OCI-LY3 (cell line): ENCODE data around the gene SPSB3.

ENCODE experiments used
- H2AFZ ChIP-seq: fragments of 200-600, 300-600 bp; shearing (Covaris generic); 2 replicates; pipeline ENCODE4 v1.6.0; 2014; ENCODE audit warnings: antibody characterized with exemption, low read depth, low read length
- H3K27ac ChIP-seq: fragments of 200-600, 300-600 bp; sonication (generic); 2 replicates; pipeline ENCODE4 v1.5.1; 2014; ENCODE audit warnings: mild to moderate bottlenecking, low read length, moderate library complexity, mixed read lengths
- H3K27me3 ChIP-seq: fragments of 200-600, 300-600 bp; sonication (generic); 2 replicates; pipeline ENCODE4 v1.6.1; 2014; ENCODE audit warnings: low read depth, low read length, mixed read lengths
- H3K36me3 ChIP-seq: fragments of 200-600, 300-600 bp; sonication (generic); replicated peaks from 2 replicates; pipeline ENCODE3; 2014; ENCODE audit warnings: low read depth, low read length, mixed read lengths
- H3K4me1 ChIP-seq: fragments of 300-600, 200-600 bp; sonication (generic); 2 replicates; pipeline ENCODE4 v1.6.1; 2014; ENCODE audit warnings: low read length, mixed read lengths
- H3K4me2 ChIP-seq: fragments of 200-600, 300-600 bp; sonication (generic); 2 replicates; pipeline ENCODE4 v1.6.1; 2014; ENCODE audit warnings: low read length, mixed read lengths
- H3K4me3 ChIP-seq: fragments of 300-600, 200-600 bp; sonication (generic); 2 replicates; pipeline ENCODE4 v1.5.1; 2014; ENCODE audit warnings: antibody characterized with exemption, mild to moderate bottlenecking, low read length, moderate library complexity
- H3K79me2 ChIP-seq: fragments of 300-600, 200-600 bp; shearing (Covaris generic); 2 replicates; pipeline ENCODE4 v1.6.1; 2014; ENCODE audit warnings: mild to moderate bottlenecking, low read length, mixed read lengths
- H3K9ac ChIP-seq: fragments of 300-600, 200-600 bp; shearing (Covaris generic); 2 replicates; pipeline ENCODE4 v1.6.0; 2014; ENCODE audit warnings: mild to moderate bottlenecking, low read length, moderate library complexity
- H3K9me3 ChIP-seq: fragments of 200-600, 300-600 bp; shearing (Covaris generic); 2 replicates; pipeline ENCODE4 v1.6.1; 2014; ENCODE audit warnings: low read length, mixed read lengths; ENCODE audit not compliant: insufficient read depth
- H4K20me1 ChIP-seq: fragments of 200-600, 300-600 bp; sonication (generic); 2 replicates; pipeline ENCODE4 v1.6.1; 2016; ENCODE audit warnings: low read length, mixed read lengths; ENCODE audit not compliant: insufficient read depth
- EZH2phosphoT487 ChIP-seq: fragments of 200-600 bp; shearing (Covaris generic); IDR thresholded peaks from 2 replicates; pipeline ENCODE4 v1.6.1; 2018; ENCODE audit warnings: antibody characterized with exemption, mixed run types, low read depth
- TF ChIP-seq, protein P1 (sequence below): fragments of 200-600, 300-600 bp; sonication (generic); IDR thresholded peaks from 2 replicates; pipeline ENCODE4 v1.5.1; 2014; ENCODE audit warnings: antibody characterized with exemption, low read length, low read depth

The SPSB3 gene

DNA sequence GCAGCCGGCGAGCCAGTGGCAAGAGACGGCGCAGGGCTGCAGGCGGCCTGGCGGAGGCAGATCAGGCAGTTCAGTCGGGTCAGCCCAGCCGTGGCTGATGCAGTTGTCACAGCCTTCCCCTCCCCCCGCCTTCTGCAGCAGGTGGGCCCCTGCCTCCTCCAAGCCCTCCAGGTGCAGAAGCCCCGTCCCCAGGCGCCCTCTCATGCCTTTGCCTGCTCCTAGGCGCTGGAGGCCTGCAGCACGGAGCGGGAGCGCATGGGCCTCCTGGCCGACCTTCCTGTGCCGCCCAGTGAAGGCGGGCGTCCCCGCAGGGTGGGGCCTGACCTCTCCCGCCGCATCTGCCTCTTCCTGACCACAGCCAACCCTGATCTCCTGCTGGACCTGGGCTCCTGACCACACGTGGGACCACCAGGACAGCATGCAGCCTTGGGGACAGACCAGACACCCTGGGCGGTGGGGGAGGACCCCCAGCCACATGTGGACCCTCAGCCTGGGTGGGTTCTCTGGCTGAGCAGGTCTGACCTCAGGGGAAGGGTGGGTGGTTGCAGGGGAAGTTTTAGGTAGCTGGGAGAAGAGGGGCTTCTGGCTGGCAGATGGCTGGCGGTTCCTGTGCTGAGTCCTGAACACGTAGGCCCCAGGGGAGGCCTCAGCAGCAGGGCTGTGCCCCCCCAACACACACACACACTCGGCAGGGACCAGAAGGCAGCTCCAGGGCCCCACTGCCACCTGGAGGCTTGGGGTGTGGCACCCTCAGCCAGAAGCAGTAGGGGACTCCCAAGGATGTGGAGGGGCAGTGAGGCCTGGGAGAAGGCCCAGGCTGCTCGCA lies 6.3 kb downstream of the SPSB3 start:
- H3K36me3 ChIP-seq = peaks cover 3% of the 10 kb centered on the region
- H3K27me3 ChIP-seq = no peaks in the 10 kb centered on the region
- H3K4me1 ChIP-seq = peaks cover 9% of the 10 kb centered on the region
- no peak overlapping the region for H3K4me3 ChIP-seq
- H3K4me2 ChIP-seq = no peak overlapping the region
- TF ChIP-seq, protein P1, sequence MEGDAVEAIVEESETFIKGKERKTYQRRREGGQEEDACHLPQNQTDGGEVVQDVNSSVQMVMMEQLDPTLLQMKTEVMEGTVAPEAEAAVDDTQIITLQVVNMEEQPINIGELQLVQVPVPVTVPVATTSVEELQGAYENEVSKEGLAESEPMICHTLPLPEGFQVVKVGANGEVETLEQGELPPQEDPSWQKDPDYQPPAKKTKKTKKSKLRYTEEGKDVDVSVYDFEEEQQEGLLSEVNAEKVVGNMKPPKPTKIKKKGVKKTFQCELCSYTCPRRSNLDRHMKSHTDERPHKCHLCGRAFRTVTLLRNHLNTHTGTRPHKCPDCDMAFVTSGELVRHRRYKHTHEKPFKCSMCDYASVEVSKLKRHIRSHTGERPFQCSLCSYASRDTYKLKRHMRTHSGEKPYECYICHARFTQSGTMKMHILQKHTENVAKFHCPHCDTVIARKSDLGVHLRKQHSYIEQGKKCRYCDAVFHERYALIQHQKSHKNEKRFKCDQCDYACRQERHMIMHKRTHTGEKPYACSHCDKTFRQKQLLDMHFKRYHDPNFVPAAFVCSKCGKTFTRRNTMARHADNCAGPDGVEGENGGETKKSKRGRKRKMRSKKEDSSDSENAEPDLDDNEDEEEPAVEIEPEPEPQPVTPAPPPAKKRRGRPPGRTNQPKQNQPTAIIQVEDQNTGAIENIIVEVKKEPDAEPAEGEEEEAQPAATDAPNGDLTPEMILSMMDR = no peak
- TF ChIP-seq EZH2phosphoT487 = no peak
- no peak overlapping the region for H3K27ac ChIP-seq
- H3K9ac ChIP-seq = no peak overlapping the region
- H4K20me1 ChIP-seq = no peaks in the 10 kb centered on the region
- no peaks in the 10 kb centered on the region for H3K9me3 ChIP-seq
- H2AFZ ChIP-seq = no peak overlapping the region
- peaks cover 35% of the 10 kb centered on the region for H3K79me2 ChIP-seq

DNA sequence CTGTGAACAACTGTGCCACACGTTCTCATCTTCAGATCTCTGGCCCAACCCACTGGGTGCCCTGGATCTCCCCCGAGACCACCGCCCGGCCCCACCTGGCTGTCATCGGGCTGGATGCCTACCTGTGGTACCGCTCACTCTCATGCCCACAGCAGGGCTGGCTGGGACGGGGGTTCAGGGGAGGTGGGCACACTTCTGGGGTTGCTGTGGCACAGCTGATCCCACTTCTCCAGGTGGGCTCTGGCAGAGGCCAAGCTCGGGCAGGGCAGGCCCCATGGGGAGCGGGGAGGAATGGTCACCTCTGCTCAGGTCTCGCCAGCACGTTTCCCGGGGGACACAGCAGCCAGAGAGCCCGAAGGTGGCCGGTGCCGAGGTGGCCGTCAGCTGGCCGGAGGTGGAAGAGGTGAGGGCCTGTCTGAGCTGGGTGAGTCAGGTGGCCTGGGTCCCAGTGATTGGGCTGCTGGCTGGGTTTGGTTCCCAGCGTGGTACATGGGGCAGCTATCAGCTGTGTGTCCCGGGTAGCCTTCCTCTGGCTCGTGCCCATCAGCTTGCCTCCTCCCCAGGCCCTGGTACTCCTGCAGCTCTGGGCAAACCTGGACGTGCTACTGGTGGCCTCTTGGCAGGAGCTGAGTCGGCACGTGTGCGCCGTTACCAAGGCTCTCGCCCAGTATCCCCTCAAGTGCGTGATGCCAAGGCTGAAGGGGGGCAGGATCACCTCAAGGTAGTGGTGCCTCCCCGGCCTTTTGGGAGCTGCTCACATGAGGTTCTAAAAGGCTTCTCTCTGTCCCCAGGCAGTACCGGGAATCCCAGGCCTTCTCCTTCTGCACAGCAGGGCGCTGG lies 7.1 kb downstream of the SPSB3 start:
- no peak overlapping the region for H3K4me3 ChIP-seq
- peaks cover 35% of the 10 kb centered on the region for H3K79me2 ChIP-seq
- no peak overlapping the region for H2AFZ ChIP-seq
- no peak overlapping the region for H3K9ac ChIP-seq
- H3K9me3 ChIP-seq = no peaks in the 10 kb centered on the region
- H3K27me3 ChIP-seq = no peaks in the 10 kb centered on the region
- no peaks in the 10 kb centered on the region for H4K20me1 ChIP-seq
- no peak overlapping the region for H3K27ac ChIP-seq
- peaks cover 4% of the 10 kb centered on the region for H3K36me3 ChIP-seq
- no peak for TF ChIP-seq EZH2phosphoT487
- TF ChIP-seq, protein P1 = no peak
- H3K4me1 ChIP-seq = peaks cover 12% of the 10 kb centered on the region
- no peak overlapping the region; the same call in 1 of the 2 replicates for H3K4me2 ChIP-seq

DNA sequence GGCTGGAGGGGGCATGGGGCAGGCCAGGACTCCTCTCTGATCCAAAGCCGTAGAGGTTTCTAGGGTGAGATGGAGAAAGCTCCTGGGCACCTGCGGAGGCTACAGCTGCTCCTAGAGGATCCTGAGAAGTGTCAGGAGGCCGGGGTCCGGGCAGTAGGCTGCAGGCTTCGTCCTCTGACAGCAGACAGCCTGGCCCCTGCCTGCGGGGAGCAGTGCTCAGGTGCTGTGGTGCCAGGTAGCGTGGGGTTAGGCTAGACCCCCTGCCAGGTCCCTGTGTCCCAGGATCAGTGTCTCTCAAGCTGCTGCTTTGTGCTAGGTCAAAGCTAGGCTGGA lies 8.0 kb downstream of the SPSB3 start:
- H3K4me3 ChIP-seq = peak overlapping the region; percentile 99
- peaks cover 35% of the 10 kb centered on the region for H3K79me2 ChIP-seq
- no peak overlapping the region for H2AFZ ChIP-seq
- no peak for TF ChIP-seq EZH2phosphoT487
- TF ChIP-seq, protein P1 = no peak
- no peaks in the 10 kb centered on the region for H3K9me3 ChIP-seq
- peaks cover 12% of the 10 kb centered on the region for H3K4me1 ChIP-seq
- H4K20me1 ChIP-seq = no peaks in the 10 kb centered on the region
- peak overlapping the region; percentile 97; the same call in 1 of the 2 replicates for H3K9ac ChIP-seq
- peak overlapping the region; percentile 97 for H3K4me2 ChIP-seq
- peaks cover 7% of the 10 kb centered on the region for H3K36me3 ChIP-seq
- H3K27ac ChIP-seq = no peak overlapping the region
- no peaks in the 10 kb centered on the region for H3K27me3 ChIP-seq

DNA sequence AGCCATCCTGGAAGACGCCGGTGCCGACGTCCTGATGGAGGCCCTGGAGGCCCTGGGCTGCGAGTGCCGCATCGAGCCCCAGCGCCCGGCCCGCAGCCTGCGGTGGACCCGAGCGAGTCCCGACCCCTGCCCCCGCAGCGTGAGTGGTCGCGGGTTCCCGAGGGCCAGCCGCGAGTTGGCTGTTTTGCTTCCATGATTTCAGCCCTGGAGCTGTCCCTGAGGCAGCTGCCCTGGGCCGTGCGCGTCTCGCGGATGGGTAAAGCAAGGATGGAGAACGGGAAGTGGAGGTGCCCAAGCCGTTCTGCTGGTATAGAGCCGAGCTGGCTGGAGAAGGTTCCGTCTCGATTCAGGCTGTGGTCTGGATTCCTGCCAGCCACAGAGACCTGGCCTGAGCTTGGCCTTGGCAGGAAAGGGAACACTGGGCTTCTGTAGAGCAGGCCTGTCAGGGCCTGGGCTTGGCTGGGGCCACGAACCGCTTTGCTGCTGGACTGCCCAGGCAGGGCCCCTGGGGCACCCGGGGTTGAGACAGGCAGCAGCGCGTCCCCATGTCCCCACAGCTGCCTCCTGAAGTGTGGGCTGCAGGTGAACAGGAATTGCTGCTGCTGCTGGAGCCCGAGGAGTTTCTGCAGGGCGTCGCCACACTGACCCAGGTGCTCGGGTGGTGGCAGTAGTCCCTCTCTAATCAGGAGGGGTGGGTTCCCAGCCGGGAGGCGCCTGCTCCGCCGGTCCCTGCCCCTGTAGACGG lies 8.5 kb downstream of the SPSB3 start:
- peak overlapping the region; percentile 97 for H3K4me2 ChIP-seq
- peaks cover 7% of the 10 kb centered on the region for H3K36me3 ChIP-seq
- H4K20me1 ChIP-seq = no peaks in the 10 kb centered on the region
- no peaks in the 10 kb centered on the region for H3K27me3 ChIP-seq
- H3K79me2 ChIP-seq = peaks cover 35% of the 10 kb centered on the region
- peak overlapping the region; percentile 82 for H3K27ac ChIP-seq
- H3K4me1 ChIP-seq = peaks cover 12% of the 10 kb centered on the region
- TF ChIP-seq EZH2phosphoT487 = no peak
- TF ChIP-seq, protein P1 = no peak
- peak overlapping the region; percentile 97 for H3K9ac ChIP-seq
- no peak overlapping the region for H2AFZ ChIP-seq
- H3K9me3 ChIP-seq = no peaks in the 10 kb centered on the region
- peak overlapping the region; percentile 99 for H3K4me3 ChIP-seq
